HL-60 (cell line): ENCODE data around the gene GNG7.

Source experiments
- DNase-seq, 2 experiments: peaks; one replicate each; pipeline ENCODE4 v3.0.0-alpha.2; 2010 to 2020; ENCODE audit warnings: low read depth in 1 of 2, low spot score in 1 of 2
- H3K27ac ChIP-seq: fragments of 250-450 bp; sonication (Bioruptor Pico); replicated peaks from 2 replicates; pipeline ENCODE4 v1.5.1; 2020; ENCODE audit warnings: mild to moderate bottlenecking, moderate library complexity
- H3K27me3 ChIP-seq: fragments of 250-450 bp; sonication (Bioruptor Pico); 2 replicates; pipeline ENCODE4 v1.5.1; 2021; ENCODE audit warnings: mild to moderate bottlenecking, moderate library complexity; ENCODE audit not compliant: insufficient read depth, poor library complexity, severe bottlenecking
- H3K4me3 ChIP-seq: replicated peaks from 2 replicates; pipeline ENCODE4 v1.5.1; 2011; ENCODE audit warnings: mild to moderate bottlenecking, control low read depth, low read length; ENCODE audit not compliant: insufficient read depth
- CTCF ChIP-seq: IDR thresholded peaks from one replicate; pipeline ENCODE4 v1.5.1; 2011; ENCODE audit warnings: low read length, control low read depth, inconsistent platforms; ENCODE audit not compliant: insufficient read depth
- GABPA ChIP-seq: IDR thresholded peaks from 2 replicates; pipeline ENCODE4 v1.6.1; 2012; ENCODE audit warnings: low read depth
- POLR2AphosphoS5 ChIP-seq: IDR thresholded peaks from 2 replicates; pipeline ENCODE4 v1.6.1; 2012; ENCODE audit warnings: low read depth
- SPI1 ChIP-seq: IDR thresholded peaks from 2 replicates; pipeline ENCODE4 v1.6.1; 2012; ENCODE audit warnings: low read depth, mild to moderate bottlenecking, borderline replicate concordance
- TF ChIP-seq, protein P1 (sequence below): IDR thresholded peaks from 2 replicates; pipeline ENCODE4 v1.6.1; 2012; ENCODE audit warnings: low read depth; ENCODE audit not compliant: insufficient replicate concordance

Gene GNG7

DNA sequence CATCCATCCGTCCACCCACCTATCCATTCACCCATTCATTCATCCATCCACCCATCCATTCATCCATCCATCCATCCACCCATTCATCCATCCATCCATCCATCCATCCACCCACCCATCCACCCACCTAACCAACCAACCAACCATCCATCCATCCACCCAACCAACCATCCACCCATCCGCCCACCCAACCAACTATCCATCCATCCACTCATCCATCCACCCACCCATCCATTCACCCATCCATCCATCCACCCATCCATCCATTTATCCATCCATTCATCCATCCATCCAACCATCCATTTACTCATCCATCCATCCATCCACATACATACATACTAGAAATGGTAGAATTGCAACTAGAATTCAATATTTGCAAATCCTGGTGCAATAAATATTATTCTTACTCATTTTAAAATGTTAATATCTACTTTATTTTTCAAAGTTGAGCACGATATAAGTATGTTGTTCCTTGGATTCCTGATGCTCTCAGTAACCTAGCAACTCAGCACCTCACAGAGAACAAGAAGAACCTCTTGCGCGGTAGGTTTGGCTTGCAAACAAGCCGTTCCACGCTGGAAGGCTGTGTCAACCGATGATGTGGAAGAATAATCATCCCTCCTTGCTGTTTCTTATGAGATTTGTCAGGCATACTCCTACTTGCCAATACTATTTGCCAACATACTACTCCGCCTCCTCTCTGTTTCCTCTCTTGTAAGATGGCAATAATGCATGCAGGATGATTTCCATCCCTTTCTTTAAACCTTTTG, 111.7 kb downstream of the GNG7 start:
- H3K27ac ChIP-seq, result no peak overlapping the region
- no peak overlapping the region for H3K4me3 ChIP-seq
- TF ChIP-seq, protein P1, sequence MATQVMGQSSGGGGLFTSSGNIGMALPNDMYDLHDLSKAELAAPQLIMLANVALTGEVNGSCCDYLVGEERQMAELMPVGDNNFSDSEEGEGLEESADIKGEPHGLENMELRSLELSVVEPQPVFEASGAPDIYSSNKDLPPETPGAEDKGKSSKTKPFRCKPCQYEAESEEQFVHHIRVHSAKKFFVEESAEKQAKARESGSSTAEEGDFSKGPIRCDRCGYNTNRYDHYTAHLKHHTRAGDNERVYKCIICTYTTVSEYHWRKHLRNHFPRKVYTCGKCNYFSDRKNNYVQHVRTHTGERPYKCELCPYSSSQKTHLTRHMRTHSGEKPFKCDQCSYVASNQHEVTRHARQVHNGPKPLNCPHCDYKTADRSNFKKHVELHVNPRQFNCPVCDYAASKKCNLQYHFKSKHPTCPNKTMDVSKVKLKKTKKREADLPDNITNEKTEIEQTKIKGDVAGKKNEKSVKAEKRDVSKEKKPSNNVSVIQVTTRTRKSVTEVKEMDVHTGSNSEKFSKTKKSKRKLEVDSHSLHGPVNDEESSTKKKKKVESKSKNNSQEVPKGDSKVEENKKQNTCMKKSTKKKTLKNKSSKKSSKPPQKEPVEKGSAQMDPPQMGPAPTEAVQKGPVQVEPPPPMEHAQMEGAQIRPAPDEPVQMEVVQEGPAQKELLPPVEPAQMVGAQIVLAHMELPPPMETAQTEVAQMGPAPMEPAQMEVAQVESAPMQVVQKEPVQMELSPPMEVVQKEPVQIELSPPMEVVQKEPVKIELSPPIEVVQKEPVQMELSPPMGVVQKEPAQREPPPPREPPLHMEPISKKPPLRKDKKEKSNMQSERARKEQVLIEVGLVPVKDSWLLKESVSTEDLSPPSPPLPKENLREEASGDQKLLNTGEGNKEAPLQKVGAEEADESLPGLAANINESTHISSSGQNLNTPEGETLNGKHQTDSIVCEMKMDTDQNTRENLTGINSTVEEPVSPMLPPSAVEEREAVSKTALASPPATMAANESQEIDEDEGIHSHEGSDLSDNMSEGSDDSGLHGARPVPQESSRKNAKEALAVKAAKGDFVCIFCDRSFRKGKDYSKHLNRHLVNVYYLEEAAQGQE, result no peak
- TF ChIP-seq POLR2AphosphoS5 (no peak), SPI1 (no peak), GABPA (no peak), CTCF (no peak)
- H3K27me3 ChIP-seq, result no peaks in the 10 kb centered on the region
- no peak for DNase-seq

- Histone ChIP-seq H3K27ac (no peak overlapping the region), H3K4me3 (no peak overlapping the region), H3K27me3 (no peaks in the 10 kb centered on the region)
- TF ChIP-seq SPI1 (no peak), GABPA (no peak), CTCF (no peak)
- TF ChIP-seq, protein P1, result no peak
- no peak for DNase-seq
These were observed 113.1 kb downstream of the GNG7 start for GRCh38 chr19:2589441-2589840.

- DNase-seq, result no peak
- no peak overlapping the region for H3K27ac ChIP-seq
- H3K4me3 ChIP-seq, result no peak overlapping the region
- no peak for TF ChIP-seq GABPA
- no peak for TF ChIP-seq CTCF
- TF ChIP-seq, protein P1, result no peak
- TF ChIP-seq SPI1, result no peak
- TF ChIP-seq POLR2AphosphoS5, result no peak
- H3K27me3 ChIP-seq, result no peaks in the 10 kb centered on the region
These were observed 114.3 kb downstream of the GNG7 start for GRCh38 chr19:2588081-2588777.
